ENCODE data around the gene SERPIND1.

Gene SERPIND1

GRCh38 chr22:20792221-20792965, 18.5 kb downstream of the SERPIND1 start:
- H3K27ac Mint-ChIP-seq: peak overlapping the region in 1 of 2 donors; percentile 52
- no peaks in the 10 kb centered on the region for H3K4me1 Mint-ChIP-seq
- H3K9me3 Mint-ChIP-seq: no peaks in the 10 kb centered on the region
- no peak overlapping the region for H3K4me3 Mint-ChIP-seq
- no peaks in the 10 kb centered on the region for H3K27me3 Mint-ChIP-seq
- DNase-seq (no peak), ATAC-seq (no peak)

DNA sequence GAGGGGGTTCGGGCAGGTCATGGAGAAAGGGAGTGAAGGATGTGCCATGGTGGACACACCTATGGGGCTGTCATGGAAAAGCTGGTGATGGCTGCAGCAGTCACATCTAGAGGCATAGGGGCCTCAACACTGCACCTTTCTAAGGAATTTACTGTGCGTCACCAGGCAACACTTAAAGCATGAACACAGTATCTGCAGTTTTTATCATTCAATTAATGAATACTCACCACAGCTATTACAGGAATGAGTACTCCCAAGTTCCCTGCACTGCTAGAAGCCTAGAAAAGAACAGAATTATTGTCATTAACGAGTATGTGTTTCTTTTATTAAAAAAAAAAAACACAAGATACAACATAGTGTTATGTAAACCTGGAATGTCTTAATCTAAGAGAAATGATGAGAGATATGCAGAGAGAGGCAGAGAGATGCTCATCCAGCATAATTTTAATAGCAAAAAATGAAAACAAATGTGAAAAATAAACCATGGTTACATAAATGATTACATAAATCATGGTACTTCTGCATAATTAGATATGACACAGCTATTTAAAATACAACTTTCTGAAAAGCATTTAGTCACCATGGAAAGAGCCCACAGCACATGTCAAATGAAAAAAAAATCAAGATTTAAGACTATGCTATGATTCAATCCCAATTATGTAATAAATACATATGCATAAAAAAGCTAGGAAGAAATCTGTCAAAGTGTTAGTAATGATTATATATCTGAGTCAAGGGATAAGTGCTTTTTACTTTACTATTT, 19.2 kb downstream of the SERPIND1 start:
- no peak for ATAC-seq
- H3K9me3 Mint-ChIP-seq: no peaks in the 10 kb centered on the region
- H3K27me3 Mint-ChIP-seq: no peaks in the 10 kb centered on the region
- peak overlapping the region in 1 of 2 donors; percentile 52 for H3K27ac Mint-ChIP-seq
- no peak overlapping the region for H3K4me3 Mint-ChIP-seq
- H3K4me1 Mint-ChIP-seq: no peaks in the 10 kb centered on the region
- no peak for DNase-seq

GRCh38 chr22:20793748-20794649, 20.1 kb downstream of the SERPIND1 start:
- no peaks in the 10 kb centered on the region for H3K9me3 Mint-ChIP-seq

GRCh38 chr22:20794650-20795413, 20.9 kb downstream of the SERPIND1 start:
- ATAC-seq (no peak), DNase-seq (no peak)
- H3K27me3 Mint-ChIP-seq: no peaks in the 10 kb centered on the region
- H3K27ac Mint-ChIP-seq: no peak overlapping the region
- H3K4me3 Mint-ChIP-seq: no peak overlapping the region
- no peaks in the 10 kb centered on the region for H3K9me3 Mint-ChIP-seq
- H3K4me1 Mint-ChIP-seq: no peaks in the 10 kb centered on the region

More at GRCh38 chr22:20793748-20794649, 20.1 kb downstream of the SERPIND1 start:
- Mint-ChIP-seq H3K4me3 (no peak overlapping the region), H3K4me1 (no peaks in the 10 kb centered on the region), H3K27me3 (no peaks in the 10 kb centered on the region), H3K27ac (no peak overlapping the region)
- DNase-seq (no peak), ATAC-seq (no peak)

- ATAC-seq: no peak
- Mint-ChIP-seq H3K27me3 (no peaks in the 10 kb centered on the region), H3K4me3 (no peak overlapping the region), H3K4me1 (no peaks in the 10 kb centered on the region), H3K9me3 (no peaks in the 10 kb centered on the region), H3K27ac (no peak overlapping the region)
- no peak for DNase-seq
Measured at GRCh38 chr22:20796731-20797130, 22.8 kb downstream of the SERPIND1 start.

DNA sequence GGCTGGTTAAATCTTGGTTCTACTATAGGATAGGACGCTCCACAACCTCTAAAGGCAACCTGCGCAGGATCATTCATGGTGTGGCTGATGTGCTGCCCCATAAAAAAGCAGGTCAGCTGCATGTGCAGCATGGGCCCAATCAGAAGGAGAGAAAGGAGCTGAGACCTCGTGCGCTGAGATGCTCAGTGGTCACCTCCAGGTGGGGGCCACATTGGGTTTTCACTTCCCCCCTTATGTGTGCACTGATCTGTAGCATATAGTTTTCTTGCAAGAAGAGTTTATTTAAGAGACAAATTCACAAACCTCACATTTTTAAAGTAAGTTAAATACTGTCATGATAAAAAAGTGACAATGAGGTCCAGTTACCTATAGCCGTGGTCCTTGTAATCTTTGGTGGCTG, 24.3 kb downstream of the SERPIND1 start:
- no peak overlapping the region for H3K4me3 Mint-ChIP-seq
- no peak for DNase-seq
- ATAC-seq: no peak
- no peaks in the 10 kb centered on the region for H3K27me3 Mint-ChIP-seq
- no peaks in the 10 kb centered on the region for H3K4me1 Mint-ChIP-seq
- H3K9me3 Mint-ChIP-seq: no peaks in the 10 kb centered on the region
- no peak overlapping the region for H3K27ac Mint-ChIP-seq

GRCh38 chr22:20798974-20799373, 25.1 kb downstream of the SERPIND1 start:
- no peak overlapping the region for H3K4me3 Mint-ChIP-seq
- no peak for DNase-seq
- no peak for ATAC-seq
- no peaks in the 10 kb centered on the region for H3K27me3 Mint-ChIP-seq
- no peaks in the 10 kb centered on the region for H3K4me1 Mint-ChIP-seq
- H3K9me3 Mint-ChIP-seq: no peaks in the 10 kb centered on the region
- no peak overlapping the region for H3K27ac Mint-ChIP-seq

DNA sequence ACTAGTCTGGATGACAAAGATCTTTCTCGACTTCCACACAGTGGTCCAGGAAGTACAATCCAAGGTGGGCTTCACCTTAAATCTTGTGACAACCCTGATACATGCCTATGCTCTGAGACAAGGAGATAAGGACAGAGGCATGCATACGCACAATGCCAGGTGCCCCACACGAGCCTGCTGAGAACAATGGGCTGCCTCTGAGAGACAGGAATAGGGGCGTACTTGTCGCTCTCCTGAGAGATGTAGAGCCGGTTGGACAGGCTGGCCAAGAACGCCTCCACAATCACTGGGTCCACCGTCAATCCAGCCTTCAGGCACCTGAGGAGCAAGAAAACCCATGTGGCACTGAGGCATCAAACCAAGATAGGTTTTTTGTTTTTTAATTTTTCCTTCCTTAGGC, 25.5 kb downstream of the SERPIND1 start:
- no peaks in the 10 kb centered on the region for H3K27me3 Mint-ChIP-seq
- ATAC-seq (no peak), DNase-seq (no peak)
- H3K4me3 Mint-ChIP-seq: no peak overlapping the region
- no peaks in the 10 kb centered on the region for H3K9me3 Mint-ChIP-seq
- no peaks in the 10 kb centered on the region for H3K4me1 Mint-ChIP-seq
- peak overlapping the region in 1 of 2 donors; percentile 3 for H3K27ac Mint-ChIP-seq

- Mint-ChIP-seq H3K4me1 (no peaks in the 10 kb centered on the region), H3K9me3 (no peaks in the 10 kb centered on the region), H3K4me3 (no peak overlapping the region), H3K27me3 (no peaks in the 10 kb centered on the region), H3K27ac (no peak overlapping the region)
- DNase-seq (no peak), ATAC-seq (no peak)
Measured at GRCh38 chr22:20802452-20802851, 28.5 kb downstream of the SERPIND1 start.

GRCh38 chr22:20802922-20803553, 29.1 kb downstream of the SERPIND1 start:
- Mint-ChIP-seq H3K27me3 (no peaks in the 10 kb centered on the region), H3K9me3 (no peaks in the 10 kb centered on the region), H3K27ac (no peak overlapping the region), H3K4me3 (no peak overlapping the region), H3K4me1 (no peaks in the 10 kb centered on the region)
- no peak for DNase-seq
- no peak for ATAC-seq

GRCh38 chr22:20803696-20804324, 29.9 kb downstream of the SERPIND1 start:
- no peak overlapping the region for H3K4me3 Mint-ChIP-seq
- peak overlapping the region in 1 of 2 donors; percentile 14 for H3K27ac Mint-ChIP-seq

DNA sequence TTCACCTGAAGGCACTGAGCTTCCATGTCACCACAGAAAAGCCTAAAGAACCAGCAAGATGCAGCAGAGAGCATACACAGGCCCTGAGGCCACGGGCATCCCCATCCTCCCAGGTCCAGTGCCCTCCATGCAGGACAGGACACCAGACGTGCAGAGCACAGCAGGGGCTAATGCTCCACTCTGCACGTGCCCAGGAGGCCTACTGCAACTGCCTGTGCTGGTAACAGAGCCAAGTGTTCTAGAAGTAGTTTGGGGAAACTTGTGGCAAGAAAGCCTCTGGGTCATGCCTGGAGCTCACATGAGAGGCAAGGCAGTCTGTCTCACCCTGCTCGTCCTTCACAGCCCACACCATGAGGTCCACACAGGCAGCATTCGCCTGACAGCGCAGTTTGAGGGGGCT, 30.7 kb downstream of the SERPIND1 start:
- no peak for DNase-seq
- peaks cover 3% of the 10 kb centered on the region for H3K4me1 Mint-ChIP-seq
- no peaks in the 10 kb centered on the region for H3K27me3 Mint-ChIP-seq
- H3K9me3 Mint-ChIP-seq: no peaks in the 10 kb centered on the region
- ATAC-seq: no peak
- H3K4me3 Mint-ChIP-seq: no peak overlapping the region
- H3K27ac Mint-ChIP-seq: no peak overlapping the region

More at GRCh38 chr22:20803696-20804324, 29.9 kb downstream of the SERPIND1 start:
- DNase-seq (peak; percentile 40 to 44), ATAC-seq (peak; percentile 76)
- H3K4me1 Mint-ChIP-seq: no peaks in the 10 kb centered on the region
- no peaks in the 10 kb centered on the region for H3K27me3 Mint-ChIP-seq
- H3K9me3 Mint-ChIP-seq: no peaks in the 10 kb centered on the region

- H3K27me3 Mint-ChIP-seq: no peaks in the 10 kb centered on the region
- H3K4me1 Mint-ChIP-seq: peaks cover 17% of the 10 kb centered on the region
- no peak overlapping the region for H3K27ac Mint-ChIP-seq
- H3K4me3 Mint-ChIP-seq: no peak overlapping the region
- DNase-seq: no peak
- no peak for ATAC-seq
- no peaks in the 10 kb centered on the region for H3K9me3 Mint-ChIP-seq
Measured at GRCh38 chr22:20805972-20806471, 32.1 kb downstream of the SERPIND1 start.

DNA sequence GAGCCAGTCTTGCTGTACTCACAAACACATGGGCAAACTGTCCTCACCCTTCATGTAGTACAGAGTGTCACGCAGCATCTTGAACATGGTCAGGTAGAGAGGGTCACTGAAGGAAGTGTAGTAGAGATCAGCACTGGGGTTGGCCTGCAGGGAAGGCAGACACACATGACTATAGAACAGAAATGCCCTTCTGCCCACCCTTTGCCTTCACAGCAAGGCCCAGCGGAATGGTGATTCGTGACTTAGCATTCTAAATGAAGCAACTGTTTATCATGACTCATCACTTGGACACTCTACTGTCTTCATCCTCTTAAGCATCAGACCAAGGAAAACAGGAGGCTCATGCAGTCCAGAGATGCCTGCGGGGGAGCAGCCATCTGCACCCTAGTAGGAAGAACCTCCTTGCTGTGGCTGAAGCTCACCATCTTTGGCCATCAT, 33.4 kb downstream of the SERPIND1 start:
- no peak for DNase-seq
- Mint-ChIP-seq H3K4me3 (no peak overlapping the region), H3K9me3 (no peaks in the 10 kb centered on the region), H3K27ac (peak overlapping the region in 1 of 2 donors; percentile 47), H3K4me1 (peaks cover 30% of the 10 kb centered on the region), H3K27me3 (no peaks in the 10 kb centered on the region)
- ATAC-seq: no peak
